GM12801 (cell line): Measurements from ENCODE around the gene YAE1.

Source experiments
- TF ChIP-seq, protein P1 (sequence below): IDR thresholded peaks from one replicate; pipeline ENCODE4 v1.5.1; 2011; ENCODE audit warnings: control low read depth; ENCODE audit not compliant: insufficient read length; ENCODE audit errors: extremely low read depth

YAE1 gene

DNA sequence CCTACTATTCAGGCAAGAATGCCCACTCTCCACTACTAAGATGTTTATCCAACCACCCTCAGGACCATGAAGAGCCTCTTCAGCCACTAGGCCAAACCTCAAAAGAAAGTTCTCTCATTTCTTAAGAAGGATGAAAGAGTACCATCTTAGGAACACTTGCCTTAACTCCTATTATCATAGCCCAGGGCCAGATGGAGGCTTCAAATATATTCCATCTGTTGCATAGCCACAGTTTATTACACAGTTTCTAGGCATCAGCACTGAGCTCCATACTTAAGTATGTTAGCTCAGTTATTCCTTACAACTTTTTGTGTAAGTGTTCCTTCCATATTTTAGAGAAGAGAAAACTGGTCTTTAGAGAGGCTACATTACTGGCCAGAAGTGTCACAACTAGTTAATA, 37.4 kb upstream of the YAE1 start:
- TF ChIP-seq, protein P1, sequence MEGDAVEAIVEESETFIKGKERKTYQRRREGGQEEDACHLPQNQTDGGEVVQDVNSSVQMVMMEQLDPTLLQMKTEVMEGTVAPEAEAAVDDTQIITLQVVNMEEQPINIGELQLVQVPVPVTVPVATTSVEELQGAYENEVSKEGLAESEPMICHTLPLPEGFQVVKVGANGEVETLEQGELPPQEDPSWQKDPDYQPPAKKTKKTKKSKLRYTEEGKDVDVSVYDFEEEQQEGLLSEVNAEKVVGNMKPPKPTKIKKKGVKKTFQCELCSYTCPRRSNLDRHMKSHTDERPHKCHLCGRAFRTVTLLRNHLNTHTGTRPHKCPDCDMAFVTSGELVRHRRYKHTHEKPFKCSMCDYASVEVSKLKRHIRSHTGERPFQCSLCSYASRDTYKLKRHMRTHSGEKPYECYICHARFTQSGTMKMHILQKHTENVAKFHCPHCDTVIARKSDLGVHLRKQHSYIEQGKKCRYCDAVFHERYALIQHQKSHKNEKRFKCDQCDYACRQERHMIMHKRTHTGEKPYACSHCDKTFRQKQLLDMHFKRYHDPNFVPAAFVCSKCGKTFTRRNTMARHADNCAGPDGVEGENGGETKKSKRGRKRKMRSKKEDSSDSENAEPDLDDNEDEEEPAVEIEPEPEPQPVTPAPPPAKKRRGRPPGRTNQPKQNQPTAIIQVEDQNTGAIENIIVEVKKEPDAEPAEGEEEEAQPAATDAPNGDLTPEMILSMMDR: no peak

- TF ChIP-seq, protein P1: no peak
These were observed 36.6 kb upstream of the YAE1 start for GRCh38 chr7:39529582-39529981.

GRCh38 chr7:39530971-39531370, 35.2 kb upstream of the YAE1 start:
- TF ChIP-seq, protein P1: no peak

GRCh38 chr7:39531818-39532217, 34.4 kb upstream of the YAE1 start:
- TF ChIP-seq, protein P1: no peak

GRCh38 chr7:39532832-39533231, 33.4 kb upstream of the YAE1 start:
- TF ChIP-seq, protein P1: no peak

- TF ChIP-seq, protein P1: no peak
These were observed 31.6 kb upstream of the YAE1 start for GRCh38 chr7:39534599-39534998.

DNA sequence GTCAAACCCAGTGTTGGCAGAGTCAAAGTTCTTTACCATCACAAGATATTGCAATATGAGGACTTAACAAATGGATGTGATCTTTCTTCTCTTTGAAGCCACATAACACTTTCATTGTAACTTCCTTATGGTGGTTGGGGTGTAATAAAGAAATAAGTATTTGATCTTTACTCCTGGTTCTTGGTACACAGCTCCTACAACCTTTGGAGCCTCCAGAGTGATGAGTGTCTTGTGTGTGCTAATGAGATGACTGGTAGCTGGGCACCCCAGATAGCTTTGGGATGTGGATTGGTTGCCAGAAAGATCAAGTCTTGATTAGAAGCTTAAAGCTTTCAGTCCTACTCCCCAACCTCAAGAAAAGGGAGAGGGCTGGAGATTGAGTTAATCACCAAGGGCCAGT, 31.1 kb upstream of the YAE1 start:
- TF ChIP-seq, protein P1: no peak

DNA sequence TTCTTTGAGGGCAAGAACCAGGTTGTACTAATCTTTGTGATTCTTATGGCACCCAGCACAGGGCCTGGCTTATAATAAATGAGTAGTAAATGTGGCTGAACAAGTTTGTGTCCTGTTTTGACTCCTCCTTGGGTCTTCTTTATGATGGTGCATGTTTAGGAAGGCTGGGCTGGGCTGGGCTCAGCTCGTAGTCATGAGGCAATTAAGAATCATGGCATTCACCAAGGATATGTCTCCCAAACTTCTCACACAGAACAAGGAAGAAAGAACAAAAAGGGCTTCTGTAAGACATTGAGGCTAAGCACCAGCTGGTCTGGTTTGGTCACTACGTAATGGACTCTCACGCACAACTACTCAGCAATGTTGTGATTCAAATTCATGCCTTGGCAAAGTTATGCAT, 30.5 kb upstream of the YAE1 start:
- TF ChIP-seq, protein P1: no peak
